HCT116 (cell line): Measurements from ENCODE around the gene EMILIN2. TPM values are rescaled to one million over a fixed set of nuclear protein-coding genes. Genes with fewer than 3 reads are reported as not detected.

Experiments
- ATAC-seq: fragments of 200-7000 bp; cut with Tn5 transposase; 2 replicates; pipeline ENCODE4 v1.9.1; 2020; ENCODE audit warnings: mild to moderate bottlenecking, moderate library complexity
- BruUV-seq: library from RNA; stranded (reverse); fragments of 400-500 nt; replicated peaks from 2 replicates; lab custom pipeline; 2021; lab: Mats Ljungman, UMichigan
- CTCF ChIA-PET: fragments of 300-600 bp; sonication (Branson Sonifier 250); formaldehyde crosslinking; loops from one replicate; lab custom pipeline; 2021; ENCODE audit warnings: antibody characterized with exemption; lab: Charles Lee
- POLR2A ChIA-PET: fragments of 300-600, 350-600 bp; sonication (Branson Sonifier 250); formaldehyde crosslinking; loops from one replicate; lab custom pipeline; 2021; ENCODE audit warnings: antibody characterized with exemption; lab: Charles Lee
- RAD21 ChIA-PET, 2 experiments: fragments of 300-600 bp; sonication (Branson Sonifier 250); formaldehyde crosslinking; loops; one replicate each; lab custom pipeline; 2023; ENCODE audit warnings: low total read pairs in 2 of 2; ENCODE audit not compliant: uncharacterized antibody in 2 of 2, unreplicated experiment in 2 of 2, low non-redundant PET in 1 of 2; lab: Charles Lee
- DNase-seq: peaks from one replicate; pipeline ENCODE4 v3.0.0-alpha.2; 2010; ENCODE audit warnings: low read depth, low spot score
- H2AFZ ChIP-seq: fragments of 200-600 bp; shearing (Covaris generic), sonication (generic); 2 replicates; pipeline ENCODE4 v1.6.1; 2017; ENCODE audit warnings: low read depth, mixed run types, mixed read lengths, antibody characterized with exemption, low read length; ENCODE audit not compliant: poor library complexity, severe bottlenecking
- H3K27ac ChIP-seq: 2 replicates; pipeline ENCODE4 v1.5.1; 2012; ENCODE audit warnings: low read depth, low read length
- H3K27me3 ChIP-seq: fragments of 200-600 bp; sonication (generic); 2 replicates; pipeline ENCODE4 v1.6.1; 2016; ENCODE audit warnings: mixed run types, low read length, mixed read lengths; ENCODE audit not compliant: insufficient read depth
- H3K36me3 ChIP-seq, 2 experiments: fragments of 200-500 bp in 1 of 2; fragments of 200-600 bp in 1 of 2; sonication (Bioruptor generic) in 1 of 2; sonication (generic) in 1 of 2; 2 replicates each; pipeline versions ENCODE4 v1.5.1 to v1.6.1; 2014 to 2016; ENCODE audit warnings: low read length in 2 of 2, inconsistent platforms in 1 of 2, mixed read lengths in 1 of 2, mixed run types in 1 of 2; ENCODE audit not compliant: insufficient read depth in 2 of 2, control insufficient read depth in 1 of 2
- H3K4me1 ChIP-seq, 2 experiments: fragments of 200-600 bp in 1 of 2; sonication (generic) in 1 of 2; 2 replicates each; pipeline versions ENCODE4 v1.5.1 to v1.6.1; 2012 to 2017; ENCODE audit warnings: low read length in 2 of 2, inconsistent platforms in 1 of 2, mild to moderate bottlenecking in 1 of 2, mixed read lengths in 1 of 2, mixed run types in 1 of 2, moderate library complexity in 1 of 2; ENCODE audit not compliant: insufficient read depth in 2 of 2, control insufficient read depth in 1 of 2
- H3K4me2 ChIP-seq: fragments of 200-600 bp; sonication (generic); 2 replicates; pipeline ENCODE4 v1.6.1; 2017; ENCODE audit warnings: mixed run types, low read length, mixed read lengths
- H3K4me3 ChIP-seq, 2 experiments: fragments of 200-600 bp in 1 of 2; sonication (generic) in 1 of 2; replicated peaks in 1 of 2; 2 replicates each; pipeline ENCODE4 v1.5.1; 2011 to 2016; ENCODE audit warnings: low read length in 2 of 2, control low read depth in 1 of 2, low read depth in 1 of 2, mild to moderate bottlenecking in 1 of 2, mixed read lengths in 1 of 2, mixed run types in 1 of 2
- H3K79me2 ChIP-seq: fragments of 200-600 bp; sonication (generic); 2 replicates; pipeline ENCODE4 v1.6.1; 2017; ENCODE audit warnings: mild to moderate bottlenecking, mixed run types, low read length, moderate library complexity, mixed read lengths; ENCODE audit not compliant: insufficient read depth
- H3K9ac ChIP-seq: fragments of 200-600 bp; sonication (generic); 2 replicates; pipeline ENCODE4 v1.6.1; 2016; ENCODE audit warnings: low read length, mixed read lengths
- H3K9me2 ChIP-seq: fragments of 200-600 bp; sonication (generic), shearing (Covaris generic); 2 replicates; pipeline ENCODE4 v1.6.1; 2017; ENCODE audit warnings: mixed run types, mild to moderate bottlenecking, moderate library complexity; ENCODE audit not compliant: insufficient read depth
- H3K9me3 ChIP-seq, 2 experiments: fragments of 200-500 bp in 1 of 2; fragments of 200-600 bp in 1 of 2; sonication (Bioruptor generic) in 1 of 2; sonication (generic) in 1 of 2; 2 replicates each; pipeline ENCODE4 v1.6.1; 2014 to 2017; ENCODE audit warnings: low read length in 2 of 2, mixed read lengths in 2 of 2, inconsistent platforms in 1 of 2, low read depth in 1 of 2, mild to moderate bottlenecking in 1 of 2, mixed run types in 1 of 2, moderate library complexity in 1 of 2; ENCODE audit not compliant: control insufficient read depth in 1 of 2, insufficient read depth in 1 of 2
- H4K20me1 ChIP-seq: fragments of 200-600 bp; sonication (generic), shearing (Covaris generic); 2 replicates; pipeline ENCODE4 v1.6.1; 2017; ENCODE audit warnings: mixed run types, mild to moderate bottlenecking, moderate library complexity; ENCODE audit not compliant: insufficient read depth
- EZH2phosphoT487 ChIP-seq: fragments of 200-600 bp; IDR thresholded peaks from 2 replicates; pipeline ENCODE4 v1.6.1; 2018; ENCODE audit warnings: antibody characterized with exemption, borderline replicate concordance
- FOSL1 ChIP-seq: IDR thresholded peaks from 2 replicates; pipeline ENCODE4 v1.6.1; 2012; ENCODE audit warnings: low read depth
- JUND ChIP-seq: IDR thresholded peaks from 2 replicates; pipeline ENCODE4 v1.6.1; 2012
- MAX ChIP-seq: IDR thresholded peaks from 2 replicates; pipeline ENCODE4 v1.6.1; 2012
- POLR2A ChIP-seq: IDR thresholded peaks from 2 replicates; pipeline ENCODE4 v1.7.0; 2011; ENCODE audit warnings: borderline replicate concordance; ENCODE audit not compliant: insufficient read depth, insufficient read length; ENCODE audit errors: extremely low read depth
- POLR2AphosphoS5 ChIP-seq: IDR thresholded peaks from 2 replicates; pipeline ENCODE4 v1.6.1; 2011; ENCODE audit warnings: mild to moderate bottlenecking, low read depth, low read length, moderate library complexity
- YY1 ChIP-seq: IDR thresholded peaks from 2 replicates; pipeline ENCODE4 v1.6.1; 2011; ENCODE audit warnings: low read length, low read depth, moderate library complexity, mild to moderate bottlenecking; ENCODE audit not compliant: insufficient replicate concordance; ENCODE audit errors: extremely low read depth
- ZNF274 ChIP-seq: fragments of 200-500 bp; sonication (Bioruptor generic); IDR thresholded peaks from 2 replicates; pipeline ENCODE4 v1.6.1; 2014; ENCODE audit warnings: mild to moderate bottlenecking, low read depth, low read length, inconsistent platforms
- intact Hi-C: fragments of 100-400 bp; cut with micrococcal nuclease; formaldehyde crosslinking; loops from 2 replicates; pipeline ENCODE4 v1.10.0; 2022
- total RNA-seq: library from RNA; stranded (reverse); gene quantifications from one replicate; pipeline ENCODE4 v1.2.1, GENCODE V29; 2021; ENCODE audit not compliant: unreplicated experiment

EMILIN2 gene
- total RNA-seq, 1 experiment from 2014 or later, result 23.4 TPM

- Histone ChIP-seq H3K9me2 (no peaks in the 10 kb centered on the region), H3K27me3 (no peaks in the 10 kb centered on the region; the same call in 1 of the 2 replicates), H3K27ac (no peak overlapping the region), H3K36me3 (no peaks in the 10 kb centered on the region), H4K20me1 (no peaks in the 10 kb centered on the region), H3K4me3 (no peak overlapping the region), H3K9ac (no peak overlapping the region), H3K4me2 (no peak overlapping the region), H2AFZ (no peak overlapping the region), H3K79me2 (no peaks in the 10 kb centered on the region), H3K4me1 (no peaks in the 10 kb centered on the region), H3K9me3 (no peaks in the 10 kb centered on the region)
- no peak for ATAC-seq
- CTCF ChIA-PET, result no interaction called here
- TF ChIP-seq POLR2AphosphoS5 (no peak), MAX (no peak)
- POLR2A ChIA-PET, result no interaction called here
- RAD21 ChIA-PET, result no interaction called here
- intact Hi-C loops, result no loop called here
- DNase-seq, result no peak
- BruUV-seq, result no TSS peak
Measured at GRCh38 chr18:2854875-2855274, 8.1 kb downstream of the EMILIN2 start.

- BruUV-seq, result no TSS peak
- TF ChIP-seq EZH2phosphoT487 (no peak), FOSL1 (no peak), ZNF274 (no peak), JUND (no peak), YY1 (no peak), POLR2A (no peak)
- RAD21 ChIA-PET, result no interaction called here
- H3K36me3 ChIP-seq, result no peaks in the 10 kb centered on the region
- no peaks in the 10 kb centered on the region; the same call in 1 of the 2 replicates for H3K27me3 ChIP-seq
- no peak overlapping the region for H2AFZ ChIP-seq
- H3K79me2 ChIP-seq, result no peaks in the 10 kb centered on the region
- ATAC-seq (no peak), DNase-seq (no peak)
- H3K4me2 ChIP-seq, result no peak overlapping the region
- H3K9me2 ChIP-seq, result no peaks in the 10 kb centered on the region
- no peaks in the 10 kb centered on the region for H4K20me1 ChIP-seq
- no peaks in the 10 kb centered on the region for H3K9me3 ChIP-seq
- POLR2A ChIA-PET, result no interaction called here
- intact Hi-C loops, result no loop called here
- H3K9ac ChIP-seq, result no peak overlapping the region
- no peak overlapping the region for H3K27ac ChIP-seq
- H3K4me1 ChIP-seq, result no peaks in the 10 kb centered on the region
- H3K4me3 ChIP-seq, result no peak overlapping the region
- CTCF ChIA-PET, result no interaction called here
Measured at GRCh38 chr18:2855560-2856350, 8.9 kb downstream of the EMILIN2 start.
